Aorta (tissue), 5 donors: ENCODE data around the gene ERC1. TPM values are rescaled to one million over a fixed set of nuclear protein-coding genes. Genes with fewer than 3 reads are reported as not detected.

Experiments used
- ATAC-seq: fragments of 200-7000 bp; cut with Tn5 transposase; one replicate; pipeline ENCODE4 v1.9.1; 2022; ENCODE audit warnings: moderate library complexity; ENCODE audit not compliant: low FRiP score
- DNase-seq, 2 donors: peaks; one replicate each; pipeline ENCODE4 v3.0.0-alpha.2; 2020
- H3K27ac ChIP-seq, 2 donors: one replicate each; pipeline ENCODE4 v1.5.1; 2013; ENCODE audit warnings: low read length in 2 of 2, mild to moderate bottlenecking in 2 of 2, moderate library complexity in 2 of 2, control low read depth in 1 of 2, inconsistent platforms in 1 of 2, low read depth in 1 of 2
- H3K27me3 ChIP-seq, 2 donors: one replicate each; pipeline ENCODE4 v1.6.1; 2013; ENCODE audit warnings: control low read depth in 1 of 2, low read length in 1 of 2, mild to moderate bottlenecking in 1 of 2, moderate library complexity in 1 of 2; ENCODE audit not compliant: insufficient read depth in 2 of 2, control insufficient read depth in 1 of 2
- H3K36me3 ChIP-seq, 2 donors: one replicate each; pipeline ENCODE4 v1.6.1; 2013; ENCODE audit warnings: control low read depth in 1 of 2, low read length in 1 of 2, mild to moderate bottlenecking in 1 of 2; ENCODE audit not compliant: insufficient read depth in 2 of 2, control insufficient read depth in 1 of 2
- H3K4me1 ChIP-seq, 2 donors: one replicate each; pipeline ENCODE4 v1.6.1; 2013; ENCODE audit warnings: low read length in 2 of 2, control low read depth in 1 of 2, mild to moderate bottlenecking in 1 of 2, moderate library complexity in 1 of 2; ENCODE audit not compliant: insufficient read depth in 2 of 2, control insufficient read depth in 1 of 2
- H3K4me3 ChIP-seq, 2 donors: one replicate each; pipeline ENCODE4 v1.5.1; 2013; ENCODE audit warnings: low read length in 2 of 2, control low read depth in 1 of 2, mild to moderate bottlenecking in 1 of 2
- H3K9me3 ChIP-seq: one replicate; pipeline ENCODE4 v1.6.1; 2013; ENCODE audit warnings: mild to moderate bottlenecking, low read length; ENCODE audit not compliant: control insufficient read depth
- WGBS, 2 donors: extraction: QIAGEN DNeasy Blood & Tissue Kit; methylation state at CpG; one replicate each; pipeline ENCODE4 v1.1.7; 2013; 5-methylcytosine and 5-hydroxymethylcytosine counted together
- intact Hi-C, 2 donors: fragments of 100-400 bp; cut with DNase I; formaldehyde crosslinking; loops; one replicate each; pipeline versions ENCODE4 v1.14.2 to v1.15.0; 2022
- polyA plus RNA-seq, 2 donors: library from polyadenylated mRNA; stranded (reverse); fragments of 200-250 nt; gene quantifications; one replicate each; pipeline ENCODE4 v1.2.3, GENCODE V29; 2013
- total RNA-seq, 2 donors: library from RNA; stranded (reverse); fragmentation: NEBNext Ultra II Directional; extraction: Animal tissue kit (Norgen Biotek cat#: 25700); gene quantifications; one replicate each; pipeline ENCODE4 v1.2.1, GENCODE V29; 2021
- donor health status: healthy with polysubstance abuse.
- donor health status: Bipolar disorder and iron deficiency.
- donor health status: DM: no; HTN: no; CAD: no.
- donor health status: DM: no; HTN: no; CAD: no.
- donor health status: DM: yes; HTN: yes; CAD: no.

Gene ERC1
- total and polyA plus RNA-seq, 4 donors = 8.1 to 99.8 (median 45.3) TPM

DNA sequence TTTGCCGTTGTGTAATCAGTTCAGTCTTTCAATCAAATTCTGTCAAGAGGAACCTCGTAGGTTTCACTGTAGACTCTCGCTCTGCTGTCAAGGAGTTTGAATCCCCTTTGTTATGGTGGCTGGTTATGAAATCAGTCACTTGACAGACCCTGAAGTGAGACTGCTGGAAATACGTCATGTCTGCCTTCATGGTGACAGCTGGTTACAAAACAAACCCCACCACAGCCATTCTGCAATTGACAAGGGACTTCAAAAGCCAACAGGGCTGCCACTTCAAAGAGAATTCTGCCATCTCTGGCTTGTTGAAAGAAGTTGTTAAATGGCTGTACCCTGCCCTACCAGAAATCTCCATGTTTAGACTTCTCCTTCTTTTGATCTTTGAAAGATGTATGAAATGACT lies 286.9 kb downstream of the ERC1 start:
- ATAC-seq = no peak
- no peaks in the 10 kb centered on the region for H3K9me3 ChIP-seq
- no peaks in the 10 kb centered on the region for H3K4me1 ChIP-seq
- no peak for DNase-seq
- H3K4me3 ChIP-seq = no peak overlapping the region
- WGBS, 2 donors = 77 to 79% methylated on average over 4 of the region's 4 CpGs
- no peak overlapping the region for H3K27ac ChIP-seq
- no peaks in the 10 kb centered on the region for H3K27me3 ChIP-seq
- H3K36me3 ChIP-seq = no peaks in the 10 kb centered on the region
- intact Hi-C loops = no loop called here

GRCh38 chr12:1279050-1279449 lies 288.0 kb downstream of the ERC1 start:
- ATAC-seq (no peak), DNase-seq (no peak)
- Histone ChIP-seq H3K27ac (no peak overlapping the region), H3K36me3 (no peaks in the 10 kb centered on the region), H3K4me3 (no peak overlapping the region), H3K9me3 (no peaks in the 10 kb centered on the region), H3K4me1 (no peaks in the 10 kb centered on the region), H3K27me3 (no peaks in the 10 kb centered on the region)
- intact Hi-C loops = no loop called here
- WGBS, 2 donors = 51 to 57% methylated on average over 3 of the region's 3 CpGs

DNA sequence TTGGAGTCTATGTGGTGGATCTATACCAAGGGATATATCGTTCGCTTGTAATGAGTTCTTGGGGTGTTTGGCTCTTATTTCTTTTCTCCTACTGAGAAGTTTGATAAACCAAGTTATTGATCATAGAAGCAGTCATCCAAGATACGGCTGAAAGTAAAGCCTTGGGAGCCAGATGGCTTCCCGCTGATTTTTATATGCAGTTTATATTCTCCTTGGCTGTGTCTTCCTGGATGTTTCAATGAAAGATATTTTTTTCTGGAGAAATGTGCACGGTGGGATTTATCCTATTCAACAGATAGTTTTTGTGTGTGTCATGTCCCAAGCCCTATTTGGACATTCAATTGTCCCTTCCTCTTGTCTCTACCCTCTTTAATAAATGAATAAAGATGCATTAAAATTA lies 289.0 kb downstream of the ERC1 start:
- no peak for DNase-seq
- Histone ChIP-seq H3K27ac (no peak overlapping the region), H3K27me3 (no peaks in the 10 kb centered on the region), H3K9me3 (no peaks in the 10 kb centered on the region), H3K4me1 (no peaks in the 10 kb centered on the region), H3K36me3 (no peaks in the 10 kb centered on the region), H3K4me3 (no peak overlapping the region)
- no peak for ATAC-seq
- 90 to 97% methylated on average over 5 of the region's 5 CpGs for WGBS, 2 donors
- intact Hi-C loops = no loop called here

DNA sequence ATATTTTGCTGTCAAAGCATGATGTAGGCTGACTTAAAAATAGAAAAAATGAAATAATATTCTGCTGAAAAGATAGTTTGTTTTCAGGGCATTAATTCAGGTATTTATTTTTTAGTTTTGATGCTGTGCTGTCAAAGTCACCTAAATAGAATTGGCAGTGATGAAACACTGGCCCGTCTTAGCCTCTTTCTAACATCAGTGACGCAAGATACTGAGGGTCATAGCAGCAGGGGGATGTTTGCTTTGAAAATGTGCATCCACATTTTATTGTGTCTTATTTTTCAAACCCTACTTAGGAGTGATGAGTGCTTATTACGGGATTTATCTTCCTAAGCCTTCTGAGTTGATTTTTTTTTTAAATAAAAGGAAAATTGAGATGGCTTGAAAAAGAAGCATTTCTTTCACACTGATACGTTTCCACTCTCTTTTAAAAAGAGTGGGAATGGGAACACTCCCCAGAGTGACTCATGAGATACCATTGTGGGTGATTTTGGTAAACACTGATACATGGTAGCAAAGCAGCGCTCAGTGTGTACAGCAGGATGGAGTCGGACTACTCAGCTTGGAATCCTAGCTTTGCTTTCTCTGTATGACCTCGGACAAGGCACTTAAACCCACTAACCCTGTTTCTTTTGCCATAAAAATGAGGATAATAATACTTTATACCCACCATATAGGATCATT lies 290.8 kb downstream of the ERC1 start:
- 71 to 79% methylated on average over 7 of the region's 7 CpGs for WGBS, 2 donors

GRCh38 chr12:1282670-1283315 lies 291.8 kb downstream of the ERC1 start:
- Histone ChIP-seq H3K4me3 (no peak overlapping the region), H3K4me1 (no peaks in the 10 kb centered on the region), H3K27me3 (no peaks in the 10 kb centered on the region), H3K9me3 (no peaks in the 10 kb centered on the region), H3K27ac (no peak overlapping the region), H3K36me3 (no peaks in the 10 kb centered on the region)
- DNase-seq (peak in 1 of 2 donors; percentile 48), ATAC-seq (peak; percentile 56)
- intact Hi-C loops = no loop called here
- WGBS, 2 donors = 29 to 39% methylated on average over 5 of the region's 5 CpGs

More for the DNA sequence above, 290.8 kb downstream of the ERC1 start:
- ATAC-seq = no peak
- intact Hi-C loops = no loop called here
- Histone ChIP-seq H3K4me1 (no peaks in the 10 kb centered on the region), H3K27me3 (no peaks in the 10 kb centered on the region), H3K36me3 (no peaks in the 10 kb centered on the region), H3K27ac (no peak overlapping the region), H3K9me3 (no peaks in the 10 kb centered on the region), H3K4me3 (no peak overlapping the region)
- DNase-seq = no peak

DNA sequence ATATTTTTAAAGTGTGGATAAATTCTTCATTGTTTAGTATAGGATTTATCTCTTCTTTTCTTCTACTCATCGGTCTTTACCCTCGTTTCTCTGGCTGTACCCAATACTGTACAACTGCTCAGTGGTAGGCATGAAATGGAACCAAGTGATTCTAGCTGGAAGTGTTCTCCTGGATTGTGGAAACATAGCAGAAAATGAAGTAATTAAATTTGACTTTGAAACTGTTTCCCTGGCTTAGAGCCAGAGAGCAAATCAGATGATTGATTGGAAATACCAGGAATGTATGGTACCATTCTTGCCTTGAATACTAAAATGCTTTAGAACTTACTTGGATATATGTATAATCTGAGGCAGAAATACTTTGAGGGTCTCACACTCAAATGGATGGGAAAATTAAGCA lies 292.3 kb downstream of the ERC1 start:
- WGBS, 2 donors = 33 to 39% methylated on average over 2 of the region's 2 CpGs
- Histone ChIP-seq H3K9me3 (no peaks in the 10 kb centered on the region), H3K4me1 (no peaks in the 10 kb centered on the region), H3K27me3 (no peaks in the 10 kb centered on the region), H3K36me3 (no peaks in the 10 kb centered on the region), H3K4me3 (no peak overlapping the region), H3K27ac (no peak overlapping the region)
- ATAC-seq (no peak), DNase-seq (no peak)
- intact Hi-C loops = no loop called here

DNA sequence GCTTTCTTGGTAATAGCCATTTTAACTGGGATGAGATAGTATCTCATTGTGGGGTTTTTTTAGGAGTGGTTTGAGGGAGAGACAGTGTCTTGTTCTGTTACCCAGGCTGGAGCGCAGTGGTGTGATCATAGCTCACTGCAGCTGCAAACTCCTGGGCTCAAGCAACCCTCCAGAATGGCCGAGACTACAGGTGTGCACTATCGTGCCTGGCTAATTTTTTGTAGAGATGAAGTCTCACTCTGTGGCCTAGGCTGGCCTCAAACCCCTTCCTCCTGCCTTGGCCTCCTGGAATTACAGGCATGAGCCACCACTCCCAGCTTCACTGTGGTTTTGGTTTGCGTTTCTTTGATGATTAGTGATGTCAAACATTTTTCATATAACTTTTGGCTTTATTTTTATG lies 293.6 kb downstream of the ERC1 start:
- Histone ChIP-seq H3K9me3 (no peaks in the 10 kb centered on the region), H3K27ac (no peak overlapping the region), H3K4me1 (no peaks in the 10 kb centered on the region), H3K27me3 (no peaks in the 10 kb centered on the region), H3K36me3 (no peaks in the 10 kb centered on the region), H3K4me3 (no peak overlapping the region)
- 94 to 97% methylated on average over 4 of the region's 4 CpGs for WGBS, 2 donors
- intact Hi-C loops = no loop called here
- DNase-seq = no peak
- no peak for ATAC-seq

DNA sequence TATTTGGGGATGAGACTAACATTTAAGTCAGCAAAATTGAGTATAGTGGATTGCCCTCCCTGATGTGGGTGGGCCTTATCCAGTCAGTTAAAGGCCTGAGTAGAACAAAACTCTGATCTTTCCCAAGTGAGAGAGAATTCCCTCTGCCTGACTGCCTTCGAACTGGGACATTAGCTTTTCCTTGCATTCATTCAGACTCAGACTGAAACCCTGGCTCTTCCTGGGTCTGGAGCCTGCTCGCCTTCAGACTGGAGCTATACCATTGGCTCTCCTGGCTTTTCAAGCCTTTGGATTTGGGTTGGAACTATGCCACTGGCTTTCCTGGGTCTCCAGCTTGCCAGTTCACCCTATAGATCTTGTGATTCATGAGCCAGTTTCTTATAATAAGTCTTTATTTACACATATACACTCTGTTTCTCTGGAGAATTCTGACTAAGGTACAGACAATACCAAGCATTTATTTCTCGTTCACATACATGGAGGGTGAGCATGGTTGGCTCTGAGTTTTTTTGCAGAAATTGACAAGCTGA lies 296.5 kb downstream of the ERC1 start:
- no peak overlapping the region for H3K27ac ChIP-seq
- no peak for ATAC-seq
- H3K9me3 ChIP-seq = no peaks in the 10 kb centered on the region
- H3K4me1 ChIP-seq = peaks cover 0 to 2% of the 10 kb centered on the region in 2 donors
- 88 to 92% methylated on average over 3 of the region's 3 CpGs for WGBS, 2 donors
- no peak for DNase-seq
- H3K4me3 ChIP-seq = no peak overlapping the region
- H3K27me3 ChIP-seq = no peaks in the 10 kb centered on the region
- H3K36me3 ChIP-seq = no peaks in the 10 kb centered on the region
- intact Hi-C loops = no loop called here

GRCh38 chr12:1288333-1288732 lies 297.3 kb downstream of the ERC1 start:
- intact Hi-C loops = no loop called here
- Histone ChIP-seq H3K27ac (no peak overlapping the region), H3K4me3 (no peak overlapping the region), H3K4me1 (peaks cover 0 to 2% of the 10 kb centered on the region in 2 donors), H3K9me3 (no peaks in the 10 kb centered on the region), H3K27me3 (no peaks in the 10 kb centered on the region), H3K36me3 (no peaks in the 10 kb centered on the region)
- no peak for ATAC-seq
- no peak for DNase-seq
- 92 to 93% methylated on average over 7 of the region's 7 CpGs for WGBS, 2 donors
